Measurements from ENCODE around the gene TM4SF5. TPM values are rescaled to one million over a fixed set of nuclear protein-coding genes. Genes with fewer than 3 reads are reported as not detected.
A peak's percentile ranks its signal among the peaks of the same experiment; 100 is the strongest.
"Not testable (repeated sequence)": the region's sequence is repeated elsewhere in the genome, so short reads cannot be mapped to it uniquely, and the experiment has no call there.

The TM4SF5 gene
- total RNA-seq, 1 experiment from 2014 or later, result not detected

DNA sequence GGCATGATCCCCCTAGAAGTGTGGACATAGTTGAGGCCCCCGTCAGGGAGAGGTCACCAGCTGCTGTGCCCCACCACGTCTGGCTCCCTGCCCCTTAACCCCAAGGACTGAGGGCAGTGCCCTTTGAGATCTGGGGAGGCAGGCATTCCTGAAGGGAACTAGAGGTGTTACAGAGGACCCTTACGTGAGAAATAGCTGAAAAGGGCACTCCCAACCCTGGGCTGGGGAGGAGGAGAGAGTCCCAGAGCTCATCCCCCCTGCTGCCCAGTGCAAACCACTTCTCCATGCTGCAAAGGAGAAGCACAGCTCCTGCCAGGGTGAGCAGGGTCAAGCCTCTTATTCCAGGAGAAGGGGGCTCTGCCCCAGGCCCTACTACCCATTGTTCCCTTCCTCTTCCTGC is 51.1 kb downstream of the TM4SF5 start:
- no peak for DNase-seq (ENCODE audit: unreplicated experiment)
- BruUV-seq (replicated peaks), result no TSS peak
- H3K9me3 Mint-ChIP-seq (ENCODE audit: unreplicated experiment), result no peaks in the 10 kb centered on the region
- H3K27ac Mint-ChIP-seq (ENCODE audit: low read depth, unreplicated experiment), result no peak overlapping the region
- ChIA-PET POLR2A (interaction anchor here (0.6 to 1.8 kb wide), 3 partner anchors 16 to 1931 kb away, joined by 3 to 8 read pairs (median 3); partner anchors contain the start of gene PLD2), CTCF (no interaction called here)
- H3K36me3 Mint-ChIP-seq (ENCODE audit: insufficient read depth, unreplicated experiment), result peaks cover 36% of the 10 kb centered on the region
- TF ChIP-seq CTCF (IDR thresholded peaks at IDR 0.05; ENCODE audit: unreplicated experiment), result no peak
- H3K4me3 Mint-ChIP-seq (ENCODE audit: unreplicated experiment), result no peak overlapping the region
- H3K4me1 Mint-ChIP-seq (ENCODE audit: insufficient read depth, unreplicated experiment), result no peaks in the 10 kb centered on the region
- intact Hi-C loops (cut with micrococcal nuclease), result no loop called here
- no peaks in the 10 kb centered on the region for H3K27me3 Mint-ChIP-seq (ENCODE audit: insufficient read depth, unreplicated experiment)

DNA sequence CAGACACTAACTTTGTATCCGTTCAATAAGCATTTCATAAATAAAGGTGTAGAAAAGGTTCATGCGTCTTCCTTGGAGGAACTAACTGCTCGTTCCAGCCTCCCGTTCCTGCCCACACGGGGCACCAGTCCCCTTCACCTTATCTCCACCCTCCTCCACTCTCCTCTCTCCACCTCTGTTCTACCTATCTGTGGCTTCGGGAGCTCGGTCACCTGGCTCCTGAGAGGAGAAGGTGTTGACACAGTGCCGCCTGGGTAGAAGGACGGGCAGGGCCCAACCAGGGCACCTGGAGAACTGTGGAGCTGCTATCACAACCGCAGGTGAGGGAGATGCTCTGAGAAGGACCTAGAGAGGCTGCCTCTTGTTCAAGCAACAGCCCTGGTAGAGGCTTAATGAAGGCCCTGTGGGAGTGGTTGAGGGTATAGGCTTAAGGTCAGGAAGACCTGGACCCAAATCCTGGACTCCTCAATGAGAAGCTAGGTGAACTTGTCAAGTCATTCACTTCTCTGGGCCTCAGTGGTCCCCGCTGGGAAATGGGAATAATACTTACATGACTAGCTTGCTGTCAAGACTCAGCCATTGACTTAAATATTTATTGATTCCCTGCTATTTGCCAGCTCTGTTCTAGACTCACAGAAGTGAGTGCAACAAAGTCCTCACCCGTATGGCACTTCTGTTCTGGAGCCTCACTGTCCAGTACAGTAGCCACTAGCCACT is 51.8 kb downstream of the TM4SF5 start:
- CTCF ChIA-PET, result interaction anchor here (0.7 kb wide), 1 partner anchor 57 kb away, joined by 3 read pairs; no protein-coding TSS in a partner anchor
- H3K9me3 Mint-ChIP-seq (ENCODE audit: unreplicated experiment), result no peaks in the 10 kb centered on the region

GRCh38 chr17:4827399-4827798 is 55.7 kb downstream of the TM4SF5 start:
- Mint-ChIP-seq H3K27me3 (ENCODE audit: insufficient read depth, unreplicated experiment) (no peaks in the 10 kb centered on the region), H3K4me3 (ENCODE audit: unreplicated experiment) (no peak overlapping the region), H3K36me3 (ENCODE audit: insufficient read depth, unreplicated experiment) (no peaks in the 10 kb centered on the region), H3K9me3 (ENCODE audit: unreplicated experiment) (no peaks in the 10 kb centered on the region), H3K27ac (ENCODE audit: low read depth, unreplicated experiment) (no peak overlapping the region), H3K4me1 (ENCODE audit: insufficient read depth, unreplicated experiment) (no peaks in the 10 kb centered on the region)
- BruUV-seq (replicated peaks), result no TSS peak
- ChIA-PET CTCF (no interaction called here), POLR2A (no interaction called here)
- intact Hi-C loops (cut with micrococcal nuclease), result no loop called here
- no peak for DNase-seq (ENCODE audit: unreplicated experiment)
- TF ChIP-seq CTCF (IDR thresholded peaks at IDR 0.05; ENCODE audit: unreplicated experiment), result no peak

More for the DNA sequence above, 51.8 kb downstream of the TM4SF5 start:
- POLR2A ChIA-PET, result interaction anchor here (0.5 to 2.0 kb wide), 6 partner anchors 10 to 1932 kb away, joined by 3 to 9 read pairs (median 3); partner anchors contain the start of gene MINK1
- Mint-ChIP-seq H3K36me3 (ENCODE audit: insufficient read depth, unreplicated experiment) (peaks cover 32% of the 10 kb centered on the region), H3K27me3 (ENCODE audit: insufficient read depth, unreplicated experiment) (no peaks in the 10 kb centered on the region), H3K27ac (ENCODE audit: low read depth, unreplicated experiment) (no peak overlapping the region), H3K4me1 (ENCODE audit: insufficient read depth, unreplicated experiment) (no peaks in the 10 kb centered on the region), H3K4me3 (ENCODE audit: unreplicated experiment) (no peak overlapping the region)
- BruUV-seq (replicated peaks), result no TSS peak
- DNase-seq (ENCODE audit: unreplicated experiment), result no peak
- no peak for TF ChIP-seq CTCF (IDR thresholded peaks at IDR 0.05; ENCODE audit: unreplicated experiment)
- intact Hi-C loops (cut with micrococcal nuclease), result no loop called here

- H3K4me3 Mint-ChIP-seq (ENCODE audit: unreplicated experiment), result peak overlapping the region; percentile 94
- POLR2A ChIA-PET, result interaction anchor here (0.6 to 8.9 kb wide), 15 partner anchors 9 to 88 kb away, joined by 3 to 211 read pairs (median 9); partner anchors contain the start of genes PLD2 and PSMB6
- not testable (repeated sequence) for DNase-seq (ENCODE audit: unreplicated experiment)
These were observed 61.1 kb downstream of the TM4SF5 start for GRCh38 chr17:4832829-4833177.

More at GRCh38 chr17:4832829-4833177, 61.1 kb downstream of the TM4SF5 start:
- Mint-ChIP-seq H3K27ac (ENCODE audit: low read depth, unreplicated experiment) (peak overlapping the region; percentile 90), H3K36me3 (ENCODE audit: insufficient read depth, unreplicated experiment) (peaks cover 16% of the 10 kb centered on the region), H3K4me1 (ENCODE audit: insufficient read depth, unreplicated experiment) (peaks cover 28% of the 10 kb centered on the region)
- CTCF ChIA-PET; H3K9me3 Mint-ChIP-seq (ENCODE audit: unreplicated experiment); BruUV-seq (replicated peaks); H3K27me3 Mint-ChIP-seq (ENCODE audit: insufficient read depth, unreplicated experiment): not testable (repeated sequence)
- intact Hi-C loops (cut with micrococcal nuclease), result loop anchor here (1.0 kb wide), 1 partner anchor 43 kb away; no protein-coding TSS in a partner anchor

Other genes with a start within 250 kb of the TM4SF5 start
- gene MYBBP1A, start 216.5 kb upstream of the TM4SF5 start, total RNA-seq (2022), result 78.3 and 123 TPM in 2 replicates
- not detected in 2 replicates for gene GGT6, start 211.3 kb upstream of the TM4SF5 start, total RNA-seq (2022)
- not detected in 2 replicates for gene SMTNL2, start 187.4 kb upstream of the TM4SF5 start, total RNA-seq (2022)
- not detected in 2 replicates for gene ALOX15, start 130.2 kb upstream of the TM4SF5 start, total RNA-seq (2022)
- 63.9 and 74.8 TPM in 2 replicates for gene PELP1, start 67.7 kb upstream of the TM4SF5 start, total RNA-seq (2022)
- gene ARRB2, start 61.3 kb upstream of the TM4SF5 start, total RNA-seq (2022), result 20.7 and 25.1 TPM in 2 replicates
- gene MED11, start 40.5 kb upstream of the TM4SF5 start, total RNA-seq (2022), result 15.2 and 15.8 TPM in 2 replicates
- gene ZMYND15, start 32.1 kb upstream of the TM4SF5 start, total RNA-seq (2022), result 1.3 and 1.8 TPM in 2 replicates
- 16.7 and 20.6 TPM in 2 replicates for gene CXCL16, start 32.0 kb upstream of the TM4SF5 start, total RNA-seq (2022)
- gene VMO1, start 14.5 kb downstream of the TM4SF5 start, total RNA-seq (2022), result 0.77 and 1.1 TPM in 2 replicates
- not detected in 2 replicates for gene GLTPD2, start 17.1 kb downstream of the TM4SF5 start, total RNA-seq (2022)
- gene PSMB6, start 24.3 kb downstream of the TM4SF5 start, total RNA-seq (2022), result 169 and 182 TPM in 2 replicates
- gene PLD2, start 35.3 kb downstream of the TM4SF5 start, total RNA-seq (2022), result 27.6 and 31.7 TPM in 2 replicates
- gene MINK1, start 61.5 kb downstream of the TM4SF5 start, total RNA-seq (2022), result 106 and 124 TPM in 2 replicates
- gene C17orf107, start 127.7 kb downstream of the TM4SF5 start, total RNA-seq (2022), result 3.6 and 4.3 TPM in 2 replicates
- gene CHRNE, start 131.2 kb downstream of the TM4SF5 start, total RNA-seq (2022), result not detected in 2 replicates
- not detected in 2 replicates for gene GP1BA, start 160.4 kb downstream of the TM4SF5 start, total RNA-seq (2022)
- 46.8 and 54.5 TPM in 2 replicates for gene SLC25A11, start 168.2 kb downstream of the TM4SF5 start, total RNA-seq (2022)
- 100.0 and 109 TPM in 2 replicates for gene RNF167, start 168.4 kb downstream of the TM4SF5 start, total RNA-seq (2022)
- gene PFN1, start 176.6 kb downstream of the TM4SF5 start, total RNA-seq (2022), result 1,010 and 1,106 TPM in 2 replicates
- 19.0 and 20.2 TPM in 2 replicates for gene ENO3, start 179.2 kb downstream of the TM4SF5 start, total RNA-seq (2022)
- gene SPAG7, start 195.9 kb downstream of the TM4SF5 start, total RNA-seq (2022), result 112 and 151 TPM in 2 replicates
- gene CAMTA2, start 215.8 kb downstream of the TM4SF5 start, total RNA-seq (2022), result 126 and 154 TPM in 2 replicates
- 0.44 and 0.49 TPM in 2 replicates for gene INCA1, start 225.6 kb downstream of the TM4SF5 start, total RNA-seq (2022)
- 84.8 and 100 TPM in 2 replicates for gene KIF1C, start 226.1 kb downstream of the TM4SF5 start, total RNA-seq (2022)